ENCODE data around the gene NRXN2.

- TF ChIP-seq CREB1 (IDR thresholded peaks at IDR 0.05; ENCODE audit: low read depth): no peak
- TF ChIP-seq ZBTB7A (IDR thresholded peaks at IDR 0.05; ENCODE audit: low read depth): no peak
- no peak for TF ChIP-seq NFIC (IDR thresholded peaks at IDR 0.05)
- no peak for TF ChIP-seq REST (IDR thresholded peaks at IDR 0.05; ENCODE audit: low read depth)
- TF ChIP-seq EP300 (IDR thresholded peaks at IDR 0.05; ENCODE audit: borderline replicate concordance): no peak
- TF ChIP-seq MAX (IDR thresholded peaks at IDR 0.05): no peak
- no peak for TF ChIP-seq TAF1 (IDR thresholded peaks at IDR 0.05; ENCODE audit: low read depth)
- TF ChIP-seq RAD21 (IDR thresholded peaks at IDR 0.05; ENCODE audit: low read depth): no peak
- TF ChIP-seq CEBPB (IDR thresholded peaks at IDR 0.05): no peak
Measured at GRCh38 chr11:64628596-64628995, 94.4 kb downstream of the NRXN2 start.

Measured in Ishikawa (cell line).